Cardiac muscle cell (in vitro differentiated cells and primary cell): ENCODE measurements around the gene C4BPA. TPM values are rescaled to one million over a fixed set of nuclear protein-coding genes. Genes with fewer than 3 reads are reported as not detected.

Source experiments
- DNase-seq, 2 donors: peaks; one replicate each; pipeline versions ENCODE4 v3.0.0 to v3.0.0-alpha.2; 2010 to 2017; ENCODE audit warnings: low read depth in 1 of 2, low spot score in 1 of 2
- H3K27ac ChIP-seq: fragments of 200-600 bp; sonication (generic); 2 replicates; pipeline ENCODE4 v1.5.1; 2016
- H3K27me3 ChIP-seq: fragments of 200-600 bp; sonication (generic); 2 replicates; pipeline ENCODE4 v1.6.0; 2016; ENCODE audit warnings: control low read depth
- H3K36me3 ChIP-seq: fragments of 200-600 bp; sonication (generic); 2 replicates; pipeline ENCODE4 v1.5.1; 2016; ENCODE audit warnings: control low read depth
- H3K4me1 ChIP-seq: fragments of 200-600 bp; sonication (generic); 2 replicates; pipeline ENCODE4 v1.8.1; 2017; ENCODE audit warnings: low read depth, mild to moderate bottlenecking, mixed run types
- H3K4me3 ChIP-seq: fragments of 200-600 bp; sonication (generic); 2 replicates; pipeline ENCODE4 v1.5.1; 2016; ENCODE audit warnings: mild to moderate bottlenecking
- H3K9me3 ChIP-seq: fragments of 200-600 bp; sonication (generic); 2 replicates; pipeline ENCODE4 v1.5.1; 2017; ENCODE audit warnings: low read depth, mild to moderate bottlenecking, control low read depth
- CTCF ChIP-seq: IDR thresholded peaks from 2 replicates; pipeline ENCODE4 v1.5.1; 2012; ENCODE audit warnings: low read depth, mild to moderate bottlenecking, low read length
- polyA plus RNA-seq: library from polyadenylated mRNA; unstranded; fragments of >200 nt; fragmentation: Nextera tagmentation; extraction: Ambion mirVana; gene quantifications from 2 replicates; pipeline ENCODE4 v1.2.1, GENCODE V29; 2016
- total RNA-seq: library from RNA; depleted of rRNA; stranded (reverse); fragments of >200 nt; gene quantifications from 2 replicates; pipeline ENCODE4 v1.2.3, GENCODE V29; 2016

C4BPA gene
- total RNA-seq (not detected in 2 replicates), polyA plus RNA-seq (not detected in 2 replicates)

DNA sequence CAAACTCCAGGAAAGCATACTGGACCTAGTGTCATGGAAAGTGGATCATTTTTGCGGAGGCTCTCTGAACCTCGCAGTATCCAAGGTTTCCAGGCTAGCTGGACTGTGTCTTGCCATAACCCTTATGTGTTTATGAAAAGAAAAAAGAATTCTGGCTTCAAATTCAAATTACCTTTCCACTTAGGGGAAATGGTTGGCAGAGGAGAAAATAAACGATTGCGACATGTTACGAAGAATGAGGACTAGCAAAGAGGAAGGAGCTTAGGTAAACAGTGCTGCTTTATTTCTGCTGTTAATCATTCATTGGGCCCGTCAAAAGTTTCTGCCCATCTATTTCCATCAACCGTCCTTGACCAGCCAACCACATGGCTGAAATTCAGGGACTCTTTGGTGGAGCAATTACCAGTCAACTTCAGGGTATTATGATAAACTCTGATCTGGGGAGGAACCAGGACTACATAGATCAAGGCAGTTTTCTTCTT is at the start of gene C4BPA:
Gene C4BPA, plus strand, starts transcription at position 342 of the 482 bp plus-strand sequence. CDS start 8,793 bp downstream, outside the sequence.
- H3K9me3 ChIP-seq, result no peaks in the 10 kb centered on the region
- no peaks in the 10 kb centered on the region for H3K27me3 ChIP-seq
- DNase-seq, result no peak
- H3K36me3 ChIP-seq, result no peaks in the 10 kb centered on the region
- H3K4me1 ChIP-seq, result no peaks in the 10 kb centered on the region
- no peak for TF ChIP-seq CTCF
- H3K27ac ChIP-seq, result no peak within 1 kb of the TSS
- H3K4me3 ChIP-seq, result no peak within 1 kb of the TSS

DNA sequence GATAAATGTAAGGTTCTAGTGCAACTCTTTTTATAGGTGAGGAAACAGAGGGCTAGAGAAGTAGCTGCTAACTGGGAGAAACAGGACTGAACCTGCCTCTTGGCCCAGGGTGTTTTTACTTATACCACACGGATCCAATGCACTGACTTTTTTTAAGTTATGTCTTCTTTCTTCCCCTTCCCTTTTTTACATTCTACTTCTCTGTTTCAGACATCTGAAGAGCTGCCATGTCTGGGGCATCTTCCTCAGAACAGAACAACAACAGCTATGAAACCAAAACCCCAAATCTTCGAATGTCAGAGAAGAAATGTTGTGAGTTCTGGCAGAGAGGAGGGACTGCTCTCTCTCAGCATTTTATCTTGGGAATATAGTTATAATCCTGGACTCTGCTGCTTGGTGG is 49.5 kb upstream of the C4BPA start:
- no peaks in the 10 kb centered on the region for H3K9me3 ChIP-seq
- H3K27me3 ChIP-seq, result no peaks in the 10 kb centered on the region
- no peak overlapping the region for H3K4me3 ChIP-seq
- H3K4me1 ChIP-seq, result peaks cover 9% of the 10 kb centered on the region
- H3K36me3 ChIP-seq, result no peaks in the 10 kb centered on the region
- no peak overlapping the region for H3K27ac ChIP-seq
- no peak for TF ChIP-seq CTCF
- no peak for DNase-seq

GRCh38 chr1:207055386-207056001 is 48.5 kb upstream of the C4BPA start:
- no peak for DNase-seq
- Histone ChIP-seq H3K27me3 (no peaks in the 10 kb centered on the region), H3K36me3 (no peaks in the 10 kb centered on the region), H3K27ac (no peak overlapping the region), H3K4me3 (no peak overlapping the region), H3K9me3 (no peaks in the 10 kb centered on the region), H3K4me1 (peaks cover 6% of the 10 kb centered on the region)
- TF ChIP-seq CTCF, result no peak

DNA sequence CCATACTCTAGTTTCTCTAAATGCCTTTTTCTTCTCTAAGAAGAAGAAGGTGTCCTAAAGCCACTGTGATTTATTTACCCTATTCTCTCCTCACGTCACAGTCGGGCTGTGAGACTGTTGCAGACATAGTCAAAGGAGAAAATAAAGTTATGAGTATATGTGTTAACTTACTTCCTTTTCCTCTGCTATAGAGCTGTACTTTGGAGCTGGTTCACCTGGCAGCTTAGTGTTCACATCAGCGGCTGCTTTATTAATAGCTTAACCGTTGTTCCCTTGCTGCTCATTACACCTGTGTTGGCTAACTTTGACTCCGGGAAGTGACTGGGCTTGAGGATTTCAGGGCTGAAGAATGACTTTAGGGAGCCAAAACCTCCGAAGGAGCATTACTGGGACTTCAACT is 47.4 kb upstream of the C4BPA start:
- H3K4me1 ChIP-seq, result no peaks in the 10 kb centered on the region
- TF ChIP-seq CTCF, result no peak
- no peaks in the 10 kb centered on the region for H3K36me3 ChIP-seq
- H3K9me3 ChIP-seq, result no peaks in the 10 kb centered on the region
- H3K4me3 ChIP-seq, result no peak overlapping the region
- DNase-seq, result no peak
- no peak overlapping the region for H3K27ac ChIP-seq
- no peaks in the 10 kb centered on the region for H3K27me3 ChIP-seq

GRCh38 chr1:207058252-207058651 is 45.8 kb upstream of the C4BPA start:
- Histone ChIP-seq H3K27me3 (no peaks in the 10 kb centered on the region), H3K4me1 (no peaks in the 10 kb centered on the region), H3K36me3 (no peaks in the 10 kb centered on the region), H3K27ac (no peak overlapping the region), H3K4me3 (no peak overlapping the region), H3K9me3 (no peaks in the 10 kb centered on the region)
- no peak for TF ChIP-seq CTCF
- no peak for DNase-seq
